ENCODE results near the gene SUDS3.
"Not testable (repeated sequence)": the region's sequence is repeated elsewhere in the genome, so short reads cannot be mapped to it uniquely, and the experiment has no call there.

SUDS3 gene

GRCh38 chr12:118391424-118391823, 15.1 kb downstream of the SUDS3 start:
- in situ Hi-C loops (cut with HindIII; ENCODE audit: low sequenced_read_pairs) = no loop called here

DNA sequence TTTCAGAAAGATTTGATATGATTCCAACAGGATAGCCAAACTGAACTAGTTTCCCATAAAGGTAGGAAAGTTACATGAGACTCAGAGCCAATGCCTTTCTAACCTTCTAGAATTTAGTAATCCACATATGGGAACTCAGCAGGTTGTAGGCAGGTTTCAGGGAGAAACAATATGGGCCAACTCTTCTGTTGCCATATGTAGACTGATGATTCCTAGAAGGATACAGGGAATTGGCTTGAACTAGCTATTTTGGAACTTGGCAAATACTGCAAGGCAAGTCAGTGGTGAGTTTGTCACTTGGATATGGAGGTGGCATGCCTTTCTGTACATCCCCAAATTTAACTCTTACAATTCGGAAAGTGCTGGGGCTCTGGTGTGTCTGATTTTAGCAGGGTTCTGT, 15.5 kb downstream of the SUDS3 start:
- in situ Hi-C loops (cut with HindIII; ENCODE audit: low sequenced_read_pairs) = no loop called here

DNA sequence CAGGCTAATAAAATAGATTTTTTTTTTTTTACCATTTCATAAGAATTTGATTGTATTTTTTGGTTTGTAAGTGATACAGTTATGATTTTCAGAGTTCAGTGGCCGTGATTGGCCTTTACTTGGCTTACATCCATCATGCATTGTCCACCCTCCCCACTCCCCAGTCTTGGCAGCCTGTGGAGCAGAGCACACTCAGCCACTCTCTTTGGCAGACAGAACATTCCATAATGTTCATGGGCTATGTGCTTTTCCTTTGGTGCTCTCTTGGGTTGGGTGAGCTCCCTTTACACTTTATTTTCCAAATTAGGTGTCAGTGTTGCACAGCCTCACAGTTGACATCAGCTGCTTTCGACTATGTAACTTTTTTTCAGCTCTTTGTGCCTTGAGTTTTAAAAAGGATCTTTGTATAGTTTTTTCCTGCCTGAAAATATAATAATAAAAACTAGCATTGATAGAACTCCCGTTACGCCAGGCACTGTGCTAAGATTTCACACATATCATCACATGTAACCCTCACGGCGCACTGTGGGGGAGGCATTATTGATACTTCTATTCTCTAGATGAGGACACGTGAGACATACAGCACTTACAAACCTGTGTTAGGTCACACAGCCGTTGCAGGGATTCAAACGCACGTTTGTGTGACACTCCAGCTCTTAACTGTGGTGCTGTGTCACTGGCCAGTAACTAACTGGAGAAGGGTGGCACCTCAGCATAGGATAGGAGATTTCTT, 21.5 kb downstream of the SUDS3 start:
- in situ Hi-C loops (cut with HindIII; ENCODE audit: low sequenced_read_pairs) = no loop called here

- in situ Hi-C loops (cut with HindIII; ENCODE audit: low sequenced_read_pairs) = no loop called here
These were observed 22.2 kb downstream of the SUDS3 start for GRCh38 chr12:118398524-118398923.

GRCh38 chr12:118398940-118399339, 22.6 kb downstream of the SUDS3 start:
- in situ Hi-C loops (cut with HindIII; ENCODE audit: low sequenced_read_pairs) = no loop called here

DNA sequence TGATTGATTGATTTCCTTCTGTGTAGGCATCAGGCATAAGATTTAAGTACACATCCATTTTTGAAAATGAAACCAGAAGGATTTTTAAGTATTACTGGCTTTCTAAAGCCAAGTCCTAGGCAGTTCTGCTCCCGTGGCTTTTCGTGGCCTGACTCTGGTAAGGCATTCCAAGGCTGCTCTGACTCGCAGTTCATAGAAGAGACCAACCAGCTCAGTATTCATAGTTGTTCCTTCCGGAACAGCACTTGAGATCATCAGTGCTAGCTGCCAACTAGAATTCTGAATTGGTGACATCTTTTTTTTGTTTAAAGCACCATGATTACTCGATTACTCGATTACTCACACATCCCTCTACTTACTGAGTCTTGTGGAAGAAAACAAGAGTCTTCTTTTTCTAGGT, 25.9 kb downstream of the SUDS3 start:
- in situ Hi-C loops (cut with HindIII; ENCODE audit: low sequenced_read_pairs) = no loop called here

GRCh38 chr12:118404876-118405521, 28.6 kb downstream of the SUDS3 start:
- in situ Hi-C loops (cut with HindIII; ENCODE audit: low sequenced_read_pairs) = no loop called here

DNA sequence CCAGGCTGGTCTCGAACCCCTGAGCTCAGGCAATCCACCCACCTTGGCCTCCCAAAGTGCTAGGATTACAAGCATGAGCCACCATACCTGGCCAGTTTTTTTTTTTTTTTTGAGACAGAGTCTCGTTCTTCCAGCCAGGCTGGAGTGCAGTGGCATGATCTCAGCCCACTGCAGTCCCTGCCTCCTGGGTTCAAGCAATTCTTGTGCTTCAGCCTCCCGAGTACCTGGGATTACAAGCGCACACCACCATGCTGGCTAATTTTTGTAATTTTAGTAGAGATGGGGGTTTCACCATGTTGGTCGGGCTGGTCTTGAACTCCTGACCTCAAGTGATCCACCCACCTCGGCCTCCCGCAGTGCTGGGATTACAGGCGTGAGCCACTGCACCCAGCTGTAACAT, 31.9 kb downstream of the SUDS3 start:
- in situ Hi-C loops (cut with HindIII; ENCODE audit: low sequenced_read_pairs) = not testable (repeated sequence)

DNA sequence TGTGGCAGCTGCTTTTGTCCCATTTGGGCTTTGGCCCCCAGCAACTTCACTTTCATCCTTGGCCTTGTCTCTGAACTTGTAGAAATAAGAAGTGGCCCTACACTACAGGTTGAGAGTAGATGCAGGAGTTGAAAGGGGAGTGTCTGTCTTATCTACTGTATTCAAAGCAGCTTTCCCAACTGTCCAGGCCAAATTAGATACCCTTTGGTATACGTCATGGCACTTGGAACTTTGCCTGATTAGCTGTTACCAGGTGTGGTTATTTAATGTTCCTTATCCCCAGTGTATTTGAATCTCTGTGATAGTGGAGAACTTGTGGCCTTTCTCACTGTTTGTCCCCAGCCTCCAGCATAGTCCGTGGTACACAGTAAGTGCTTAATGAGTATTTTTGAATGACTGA, 33.5 kb downstream of the SUDS3 start:
- in situ Hi-C loops (cut with HindIII; ENCODE audit: low sequenced_read_pairs) = no loop called here

GRCh38 chr12:118417942-118418341, 41.6 kb downstream of the SUDS3 start:
- in situ Hi-C loops (cut with HindIII; ENCODE audit: low sequenced_read_pairs) = no loop called here

DNA sequence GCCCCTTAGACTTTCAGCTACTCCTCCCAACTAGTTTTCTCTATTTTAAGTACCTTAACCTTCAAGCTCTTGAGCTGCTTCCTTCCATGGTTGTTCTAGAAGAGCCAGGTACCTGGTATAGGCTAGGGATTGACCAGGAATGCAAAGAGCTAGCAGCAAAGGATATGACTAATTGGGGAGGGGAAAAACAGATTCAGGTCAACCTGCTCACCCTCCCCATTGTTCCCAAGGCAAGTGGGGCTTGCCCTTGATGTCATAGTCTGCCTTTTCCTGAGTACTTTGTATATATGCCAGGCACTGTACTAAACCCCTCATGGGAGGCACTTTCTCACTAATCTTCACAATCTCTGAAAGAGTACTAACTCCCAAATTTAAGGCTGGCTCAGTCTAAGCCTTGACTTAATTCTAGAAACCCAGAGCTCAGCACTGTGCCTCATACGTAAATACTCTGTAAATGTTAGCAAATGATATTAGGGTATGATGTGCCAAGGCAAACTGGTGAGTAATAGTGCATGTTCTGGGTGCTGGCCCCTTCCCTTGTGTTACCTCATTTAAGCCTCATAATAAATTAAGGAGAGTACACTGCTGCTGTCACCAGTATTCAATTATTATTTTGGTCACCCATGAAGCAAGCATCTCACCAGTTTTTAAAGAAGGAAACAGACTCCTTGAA, 42.2 kb downstream of the SUDS3 start:
- in situ Hi-C loops (cut with HindIII; ENCODE audit: low sequenced_read_pairs) = no loop called here

DNA sequence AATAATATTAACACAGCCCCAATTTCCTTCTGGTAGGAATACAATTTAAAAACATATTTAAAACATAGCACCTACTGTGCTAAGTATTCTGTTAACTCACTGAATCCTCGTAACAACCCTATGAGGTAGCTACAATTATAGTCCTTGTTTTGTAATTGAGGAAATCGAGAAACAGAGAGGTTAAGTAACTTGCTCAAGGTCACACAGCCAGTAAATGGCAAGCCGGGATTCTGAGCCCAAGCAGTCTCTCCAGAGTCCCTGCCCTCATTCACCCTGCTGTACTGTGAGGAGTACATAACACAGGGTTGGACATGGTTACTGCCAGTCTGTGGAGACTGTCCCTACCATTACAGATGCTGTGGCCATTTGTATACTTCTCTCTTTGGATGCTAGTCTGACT, 44.3 kb downstream of the SUDS3 start:
- in situ Hi-C loops (cut with HindIII; ENCODE audit: low sequenced_read_pairs) = no loop called here

DNA sequence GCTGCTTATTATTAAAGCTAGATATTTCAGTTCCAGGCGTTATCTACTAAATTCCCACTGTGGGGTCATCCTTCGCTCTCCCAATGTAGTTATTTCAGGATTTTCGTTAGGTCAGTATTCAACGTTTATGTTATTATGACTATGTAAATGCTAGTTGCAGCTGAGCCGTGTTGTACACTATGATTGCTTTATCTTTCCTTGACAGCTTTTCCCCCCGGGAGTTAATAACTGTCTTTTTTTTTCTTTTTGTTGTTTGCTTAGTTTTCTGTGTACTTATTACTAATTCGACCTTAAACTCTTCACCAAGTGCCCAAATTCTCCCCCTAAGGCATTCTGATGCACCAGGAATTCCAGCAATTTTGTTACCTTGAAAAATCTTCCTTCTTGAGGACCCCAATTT, 48.5 kb downstream of the SUDS3 start:
- in situ Hi-C loops (cut with HindIII; ENCODE audit: low sequenced_read_pairs) = no loop called here

DNA sequence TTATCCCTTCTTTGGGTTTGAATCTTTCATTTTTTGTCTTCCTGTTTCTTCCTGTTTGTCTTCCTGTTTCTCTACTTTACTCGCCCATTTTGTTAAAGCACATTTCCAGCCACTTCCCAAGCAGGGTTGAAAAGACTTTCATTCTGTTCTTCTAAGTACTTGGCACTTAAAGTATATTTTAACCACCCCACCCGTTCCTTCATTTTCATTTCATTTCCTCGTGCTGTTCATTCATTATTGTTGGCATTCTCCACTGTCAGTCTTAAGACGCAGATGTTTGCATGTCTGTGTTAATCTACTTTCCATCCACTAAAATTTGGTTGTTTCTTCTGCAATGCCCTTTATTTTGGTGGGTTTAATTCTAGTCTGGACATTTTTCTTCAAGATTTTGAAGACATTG, 49.0 kb downstream of the SUDS3 start:
- in situ Hi-C loops (cut with HindIII; ENCODE audit: low sequenced_read_pairs) = no loop called here

- in situ Hi-C loops (cut with HindIII; ENCODE audit: low sequenced_read_pairs) = no loop called here
These were observed 51.5 kb downstream of the SUDS3 start for GRCh38 chr12:118427819-118428218.

DNA sequence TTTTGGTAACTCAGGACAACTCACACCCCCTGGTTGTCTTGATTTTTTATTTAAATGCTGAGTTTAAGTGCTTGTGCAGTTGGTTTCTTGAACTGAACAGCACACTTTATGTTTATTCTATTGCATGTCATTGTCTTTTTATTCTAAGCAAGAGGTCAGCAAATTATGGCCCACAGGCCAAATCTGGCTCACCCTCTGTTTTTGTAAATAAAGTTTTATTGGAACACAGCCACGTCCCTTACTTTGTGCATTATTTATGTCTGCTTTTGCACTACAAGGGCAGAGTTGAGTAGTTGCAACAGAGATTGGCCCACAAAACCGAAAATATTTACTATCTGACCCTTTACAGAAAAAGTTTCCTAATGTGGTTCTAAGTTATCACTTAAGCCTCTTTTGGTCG, 52.3 kb downstream of the SUDS3 start:
- in situ Hi-C loops (cut with HindIII; ENCODE audit: low sequenced_read_pairs) = no loop called here

GRCh38 chr12:118429688-118430383, 53.5 kb downstream of the SUDS3 start:
- in situ Hi-C loops (cut with HindIII; ENCODE audit: low sequenced_read_pairs) = no loop called here

- in situ Hi-C loops (cut with HindIII; ENCODE audit: low sequenced_read_pairs) = no loop called here
These were observed 54.2 kb downstream of the SUDS3 start for GRCh38 chr12:118430516-118430915.

- in situ Hi-C loops (cut with HindIII; ENCODE audit: low sequenced_read_pairs) = no loop called here
These were observed 56.6 kb downstream of the SUDS3 start for GRCh38 chr12:118432812-118433545.

- in situ Hi-C loops (cut with HindIII; ENCODE audit: low sequenced_read_pairs) = no loop called here
These were observed 59.8 kb downstream of the SUDS3 start for GRCh38 chr12:118436002-118436730.
